HG02763 (cell line): ENCODE results near the gene PTPN6.

Experiments used
- ATAC-seq: cut with Tn5 transposase; IDR thresholded peaks from one replicate; pipeline ENCODE4 v1.9.1; 2021; ENCODE audit warnings: mild to moderate bottlenecking, moderate library complexity; ENCODE audit not compliant: unreplicated experiment

The PTPN6 gene

GRCh38 chr12:6921996-6922946 is 28.9 kb upstream of the PTPN6 start:
- ATAC-seq = no peak

GRCh38 chr12:6923003-6923732 is 28.0 kb upstream of the PTPN6 start:
- ATAC-seq = no peak

GRCh38 chr12:6923851-6924250 is 27.3 kb upstream of the PTPN6 start:
- ATAC-seq = no peak

GRCh38 chr12:6925239-6925539 is 26.0 kb upstream of the PTPN6 start:
- ATAC-seq = no peak

- ATAC-seq = no peak
These were observed 25.4 kb upstream of the PTPN6 start for GRCh38 chr12:6925540-6926279.

DNA sequence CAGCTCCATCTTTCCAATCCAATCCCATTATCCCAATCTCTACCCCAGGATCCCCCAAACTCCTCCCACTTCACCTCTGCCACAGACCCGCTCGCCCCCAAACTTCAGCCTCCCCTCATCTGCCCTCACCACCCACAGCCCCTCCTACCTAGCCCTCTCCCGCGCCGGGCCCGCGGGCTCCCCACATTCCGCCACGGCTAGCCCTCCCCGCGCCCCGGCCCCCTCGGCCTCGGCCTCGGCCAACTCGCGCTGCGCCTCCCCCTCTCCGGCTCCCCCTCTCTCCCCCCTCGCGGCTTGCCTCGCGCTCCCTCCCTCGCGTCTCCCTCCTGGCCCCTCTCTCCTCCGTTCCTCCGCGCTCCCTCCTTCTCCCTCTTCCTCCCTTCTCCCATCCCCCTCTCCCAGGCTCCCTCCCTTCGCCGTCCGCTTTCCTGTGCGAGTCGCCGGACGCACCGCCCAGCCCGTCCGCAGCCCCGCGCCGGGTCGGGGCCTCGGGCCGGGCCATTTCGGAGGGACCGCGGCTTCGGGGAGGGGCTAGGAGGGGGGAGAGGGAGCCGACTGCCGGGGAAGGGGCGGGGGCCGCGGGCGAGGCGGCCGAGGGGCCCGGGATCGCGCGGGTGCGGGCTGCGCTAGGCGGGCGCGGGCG is 23.7 kb upstream of the PTPN6 start, which contains the start of gene ATN1:
Gene ATN1, plus strand, starts transcription at position 581 of the 643 bp plus-strand sequence. CDS start 6,043 bp downstream, outside the sequence.
- no peak for ATAC-seq

DNA sequence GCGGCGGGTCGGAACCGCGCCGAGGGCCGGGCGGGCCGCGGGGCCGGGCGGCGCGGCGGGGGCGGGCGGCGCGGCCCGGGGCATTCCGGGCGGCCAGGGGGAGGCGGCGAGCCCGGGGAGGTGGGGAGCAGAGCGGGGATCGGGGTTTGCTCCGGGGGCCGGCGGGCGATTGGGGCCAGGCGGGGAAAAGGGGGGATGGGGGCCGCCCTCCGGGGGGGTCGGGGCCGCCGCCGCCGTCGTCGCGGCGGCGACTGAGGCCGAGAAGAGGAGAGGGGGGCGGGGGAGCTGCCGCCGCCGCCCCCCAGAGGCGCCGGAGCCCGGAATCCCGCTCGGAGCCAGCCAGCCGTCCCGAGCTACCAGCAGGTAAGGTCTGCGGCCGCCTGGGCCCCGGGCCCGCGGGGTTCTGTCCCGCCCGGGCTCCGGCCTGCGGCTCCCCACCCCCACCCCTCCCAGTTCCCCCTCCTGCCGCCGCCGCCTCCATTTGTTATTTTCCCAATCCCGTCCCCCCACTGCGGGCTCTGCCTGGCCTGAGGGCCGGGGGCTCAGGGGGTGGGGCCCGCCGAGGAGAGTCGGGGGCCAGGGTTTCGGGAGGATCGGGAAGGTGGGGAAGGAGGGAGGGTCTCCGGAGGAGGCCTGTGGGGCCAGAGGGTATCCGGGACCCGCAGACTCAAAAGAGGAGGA is 23.0 kb upstream of the PTPN6 start:
- no peak for ATAC-seq

GRCh38 chr12:6928703-6929407 is 22.3 kb upstream of the PTPN6 start:
- no peak for ATAC-seq

- no peak for ATAC-seq
These were observed 21.4 kb upstream of the PTPN6 start for GRCh38 chr12:6929466-6930452.

DNA sequence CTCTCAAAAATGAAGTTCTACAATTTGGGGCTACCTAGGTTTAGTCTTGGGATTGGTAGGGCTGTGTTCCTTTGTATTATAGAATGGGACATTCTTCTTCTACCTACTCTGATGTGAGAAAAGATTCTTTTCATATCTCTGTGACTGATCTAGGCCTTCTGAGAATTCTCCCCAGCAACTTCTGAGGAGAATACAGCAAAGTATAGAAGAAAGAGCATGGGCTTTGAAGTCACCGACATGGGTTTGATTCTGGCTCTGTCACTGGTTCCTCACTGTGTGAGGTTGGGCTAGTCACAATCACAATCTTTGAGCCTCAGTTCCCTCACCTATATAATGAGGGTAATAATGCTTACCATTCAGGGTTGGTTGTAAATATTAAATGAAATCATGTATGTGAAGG is 18.4 kb upstream of the PTPN6 start:
- no peak for ATAC-seq

- no peak for ATAC-seq
These were observed 17.0 kb upstream of the PTPN6 start for GRCh38 chr12:6934110-6934509.

GRCh38 chr12:6935371-6936193 is 15.6 kb upstream of the PTPN6 start:
- ATAC-seq = no peak

GRCh38 chr12:6936194-6936635 is 14.9 kb upstream of the PTPN6 start:
- no peak for ATAC-seq

DNA sequence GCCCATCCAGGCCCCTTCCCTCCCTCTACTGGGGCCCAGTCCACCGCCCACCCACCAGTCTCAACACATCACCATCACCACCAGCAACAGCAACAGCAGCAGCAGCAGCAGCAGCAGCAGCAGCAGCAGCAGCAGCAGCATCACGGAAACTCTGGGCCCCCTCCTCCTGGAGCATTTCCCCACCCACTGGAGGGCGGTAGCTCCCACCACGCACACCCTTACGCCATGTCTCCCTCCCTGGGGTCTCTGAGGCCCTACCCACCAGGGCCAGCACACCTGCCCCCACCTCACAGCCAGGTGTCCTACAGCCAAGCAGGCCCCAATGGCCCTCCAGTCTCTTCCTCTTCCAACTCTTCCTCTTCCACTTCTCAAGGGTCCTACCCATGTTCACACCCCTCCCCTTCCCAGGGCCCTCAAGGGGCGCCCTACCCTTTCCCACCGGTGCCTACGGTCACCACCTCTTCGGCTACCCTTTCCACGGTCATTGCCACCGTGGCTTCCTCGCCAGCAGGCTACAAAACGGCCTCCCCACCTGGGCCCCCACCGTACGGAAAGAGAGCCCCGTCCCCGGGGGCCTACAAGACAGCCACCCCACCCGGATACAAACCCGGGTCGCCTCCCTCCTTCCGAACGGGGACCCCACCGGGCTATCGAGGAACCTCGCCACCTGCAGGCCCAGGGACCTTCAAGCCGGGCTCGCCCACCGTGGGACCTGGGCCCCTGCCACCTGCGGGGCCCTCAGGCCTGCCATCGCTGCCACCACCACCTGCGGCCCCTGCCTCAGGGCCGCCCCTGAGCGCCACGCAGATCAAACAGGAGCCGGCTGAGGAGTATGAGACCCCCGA is 14.3 kb upstream of the PTPN6 start:
- no peak for ATAC-seq

DNA sequence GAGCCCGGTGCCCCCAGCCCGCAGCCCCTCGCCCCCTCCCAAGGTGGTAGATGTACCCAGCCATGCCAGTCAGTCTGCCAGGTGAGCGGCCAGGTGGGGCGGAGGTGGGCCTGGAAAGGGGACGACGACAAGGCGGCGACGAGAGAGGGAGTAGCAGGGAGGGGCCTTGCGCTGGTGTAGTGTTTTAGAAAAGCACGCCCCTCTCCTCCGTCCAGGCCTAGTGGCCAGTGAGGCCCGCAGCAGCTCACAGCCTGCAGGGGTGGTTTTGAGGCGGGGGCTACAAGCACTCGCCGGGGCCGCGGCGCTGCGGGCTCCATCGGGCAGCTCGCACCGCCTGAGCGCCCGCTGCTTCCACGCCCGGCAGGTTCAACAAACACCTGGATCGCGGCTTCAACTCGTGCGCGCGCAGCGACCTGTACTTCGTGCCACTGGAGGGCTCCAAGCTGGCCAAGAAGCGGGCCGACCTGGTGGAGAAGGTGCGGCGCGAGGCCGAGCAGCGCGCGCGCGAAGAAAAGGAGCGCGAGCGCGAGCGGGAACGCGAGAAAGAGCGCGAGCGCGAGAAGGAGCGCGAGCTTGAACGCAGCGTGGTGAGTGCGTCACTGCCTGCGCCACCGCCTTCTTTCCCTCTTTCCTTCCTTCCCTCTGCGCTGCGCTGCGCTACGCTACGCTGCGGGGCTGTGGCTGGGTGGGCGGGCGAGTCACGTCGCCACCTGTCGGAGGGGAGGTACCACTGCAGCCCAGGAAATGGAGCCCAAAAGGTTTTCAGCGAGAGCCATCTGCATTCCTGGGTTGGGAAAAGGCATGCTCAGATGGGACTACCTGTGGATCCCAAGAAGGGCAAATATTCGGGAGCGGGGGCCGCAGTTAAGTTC is 13.4 kb upstream of the PTPN6 start:
- ATAC-seq = peak; percentile 86
